Left renal pelvis (tissue), 4 donors: Measurements from ENCODE around the gene USP27X. TPM values are rescaled to one million over a fixed set of nuclear protein-coding genes. Genes with fewer than 3 reads are reported as not detected.

Experiments
- DNase-seq, 4 donors: peaks; one replicate each; pipeline ENCODE4 v3.0.0-alpha.2; 2013; ENCODE audit warnings: low read depth in 4 of 4, low spot score in 3 of 4
- polyA plus RNA-seq, 4 donors: library from polyadenylated mRNA; unstranded; fragments of 120-200 nt; gene quantifications; one replicate each; pipeline ENCODE4 v1.2.1, GENCODE V29; 2013; ENCODE audit not compliant: insufficient read length in 4 of 4

The USP27X gene
- polyA plus RNA-seq, 4 donors: 8.2 to 13.7 (median 11.5) TPM

DNA sequence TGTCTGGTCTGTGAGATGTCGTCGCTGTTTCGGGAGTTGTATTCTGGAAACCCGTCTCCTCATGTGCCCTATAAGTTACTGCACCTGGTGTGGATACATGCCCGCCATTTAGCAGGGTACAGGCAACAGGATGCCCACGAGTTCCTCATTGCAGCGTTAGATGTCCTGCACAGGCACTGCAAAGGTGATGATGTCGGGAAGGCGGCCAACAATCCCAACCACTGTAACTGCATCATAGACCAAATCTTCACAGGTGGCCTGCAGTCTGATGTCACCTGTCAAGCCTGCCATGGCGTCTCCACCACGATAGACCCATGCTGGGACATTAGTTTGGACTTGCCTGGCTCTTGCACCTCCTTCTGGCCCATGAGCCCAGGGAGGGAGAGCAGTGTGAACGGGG is 1.4 kb downstream of the USP27X start:
- DNase-seq: no peak

DNA sequence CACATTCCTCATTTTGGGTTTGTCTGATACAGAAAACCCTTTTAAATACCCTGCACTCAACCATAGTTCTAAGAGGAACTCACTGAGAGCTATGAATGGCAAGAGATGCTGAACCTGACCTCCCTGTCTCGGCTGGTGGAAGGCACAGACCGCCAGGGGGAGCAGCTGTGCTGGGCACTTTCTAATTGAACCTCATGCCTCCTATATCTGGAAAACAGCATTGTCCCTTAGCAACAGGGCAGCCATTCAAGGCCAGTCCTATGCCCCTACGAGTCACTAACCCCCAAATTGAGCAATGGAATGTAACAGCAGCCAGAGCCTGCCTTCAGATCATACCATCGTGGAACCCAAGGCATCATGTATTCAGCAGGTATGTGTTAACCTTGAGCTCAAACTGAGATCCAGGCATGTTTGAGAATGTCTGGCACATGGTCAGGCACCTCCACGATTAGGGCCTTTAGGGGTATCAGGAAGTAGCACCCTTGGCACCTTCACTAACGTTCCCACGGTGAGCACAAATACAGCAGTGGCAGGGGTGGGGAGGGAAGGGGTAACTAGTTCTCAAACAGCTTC is 5.1 kb downstream of the USP27X start:
- no peak for DNase-seq

DNA sequence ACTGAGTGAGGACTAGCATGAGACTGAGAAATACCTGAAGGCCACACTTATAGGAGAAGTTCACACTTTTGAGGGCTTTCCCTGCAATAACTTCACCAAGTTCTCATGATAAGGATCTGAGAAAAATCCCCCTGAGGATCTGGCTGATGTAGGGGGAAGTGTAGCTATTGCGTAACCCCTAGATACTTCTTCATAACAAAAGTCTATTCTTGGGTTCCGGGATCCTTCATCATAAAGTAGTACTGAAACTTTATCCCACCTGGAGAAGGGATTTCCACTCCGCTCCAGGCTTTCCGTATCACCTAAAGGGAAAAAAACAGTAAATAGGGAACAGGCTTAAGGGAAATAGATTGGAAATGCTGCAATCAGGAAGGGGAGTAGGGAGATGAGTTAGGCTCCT is 13.3 kb downstream of the USP27X start:
- no peak for DNase-seq

DNA sequence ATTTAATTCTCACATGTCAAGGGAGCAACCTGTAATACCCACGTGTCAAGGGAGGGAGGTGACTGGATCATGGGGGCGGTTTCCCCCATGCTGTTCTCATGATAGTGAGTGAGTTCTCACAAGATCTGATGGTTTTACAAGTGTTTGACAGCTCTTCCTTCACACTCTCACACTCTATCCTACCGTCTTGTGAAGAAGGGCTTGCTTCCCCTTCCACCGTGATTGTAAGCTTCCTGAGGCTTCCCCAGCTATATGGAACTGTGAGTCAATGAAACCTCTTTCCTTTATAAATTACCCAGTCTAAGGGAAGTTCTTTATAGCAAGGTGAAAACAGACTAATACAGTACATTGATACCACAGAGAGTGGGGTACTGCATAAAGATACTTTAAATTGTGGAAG is 17.7 kb downstream of the USP27X start:
- no peak for DNase-seq

DNA sequence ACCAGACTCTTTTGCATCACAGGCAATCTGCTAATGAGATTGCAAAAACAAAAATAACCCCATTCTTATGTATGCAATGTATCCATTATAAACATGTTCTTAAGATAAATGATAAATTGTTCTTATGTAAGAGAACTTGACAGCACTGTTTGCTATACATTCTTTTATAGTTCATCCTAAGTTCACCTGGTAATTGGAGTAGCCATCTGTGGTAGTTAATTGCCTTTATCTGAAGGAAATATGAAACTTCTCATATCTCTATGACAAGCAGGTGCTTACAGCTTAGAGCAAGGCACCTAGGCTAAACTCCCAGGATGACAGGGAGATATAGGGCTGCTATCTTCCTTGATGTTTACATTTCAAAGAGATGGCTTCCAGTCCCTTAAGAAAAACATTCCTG is 21.8 kb downstream of the USP27X start:
- DNase-seq: no peak

DNA sequence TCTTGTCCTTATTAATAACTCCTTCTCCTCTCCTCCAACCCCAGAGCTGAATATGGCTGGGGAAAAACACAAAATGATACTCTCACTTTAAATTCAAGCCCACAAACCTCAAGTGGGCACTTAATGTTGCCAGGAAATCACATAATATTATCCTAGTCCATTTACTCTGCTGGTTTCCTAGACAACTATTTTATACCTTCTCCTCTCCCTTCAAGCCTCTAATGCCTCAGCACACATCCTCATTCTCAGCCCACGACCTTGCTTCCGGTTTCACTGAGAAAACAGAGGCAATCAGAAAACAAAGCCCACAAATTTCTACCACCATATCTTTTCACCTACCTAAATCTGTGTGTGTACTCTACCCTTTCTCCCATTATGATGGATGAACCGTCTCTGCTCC is 31.1 kb downstream of the USP27X start:
- no peak for DNase-seq

DNA sequence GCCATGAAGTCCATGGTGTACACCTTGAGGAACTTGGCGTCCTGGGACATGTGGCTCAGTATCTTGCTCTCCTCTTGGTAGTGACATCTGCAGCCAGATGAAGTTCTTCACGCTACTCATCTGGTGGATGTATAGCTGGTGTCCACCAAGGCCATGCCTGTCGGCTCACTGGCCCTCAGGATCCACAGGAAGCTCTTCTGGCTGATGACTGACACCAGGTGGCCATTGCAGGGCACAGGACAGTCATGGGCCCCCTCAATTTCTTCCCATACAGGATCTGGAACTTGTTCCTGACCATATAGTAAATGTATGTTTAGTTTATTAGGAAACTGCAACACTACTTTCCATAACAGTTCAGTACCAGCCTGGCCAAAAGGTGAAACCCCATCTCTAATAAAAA is 32.8 kb downstream of the USP27X start:
- no peak for DNase-seq

DNA sequence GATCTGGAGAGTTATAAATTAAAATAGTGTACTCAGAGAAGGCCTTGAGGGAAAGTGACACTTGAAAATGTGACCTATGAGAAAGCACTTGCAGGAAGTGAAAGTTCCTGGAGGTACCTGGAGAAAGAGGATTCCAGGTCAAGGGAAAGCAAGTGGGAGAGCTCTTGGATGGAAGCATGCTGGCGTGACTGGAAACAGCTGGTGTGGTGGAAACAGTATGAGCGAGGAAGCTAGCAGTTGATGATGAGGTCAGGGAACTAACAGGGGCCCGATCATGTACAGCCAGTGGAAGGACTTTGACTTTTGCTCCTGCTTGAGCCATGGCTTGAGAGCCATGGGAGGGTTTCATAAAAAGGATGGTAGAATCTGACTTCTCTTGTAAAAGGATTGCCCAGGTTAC is 33.6 kb downstream of the USP27X start:
- DNase-seq: no peak

DNA sequence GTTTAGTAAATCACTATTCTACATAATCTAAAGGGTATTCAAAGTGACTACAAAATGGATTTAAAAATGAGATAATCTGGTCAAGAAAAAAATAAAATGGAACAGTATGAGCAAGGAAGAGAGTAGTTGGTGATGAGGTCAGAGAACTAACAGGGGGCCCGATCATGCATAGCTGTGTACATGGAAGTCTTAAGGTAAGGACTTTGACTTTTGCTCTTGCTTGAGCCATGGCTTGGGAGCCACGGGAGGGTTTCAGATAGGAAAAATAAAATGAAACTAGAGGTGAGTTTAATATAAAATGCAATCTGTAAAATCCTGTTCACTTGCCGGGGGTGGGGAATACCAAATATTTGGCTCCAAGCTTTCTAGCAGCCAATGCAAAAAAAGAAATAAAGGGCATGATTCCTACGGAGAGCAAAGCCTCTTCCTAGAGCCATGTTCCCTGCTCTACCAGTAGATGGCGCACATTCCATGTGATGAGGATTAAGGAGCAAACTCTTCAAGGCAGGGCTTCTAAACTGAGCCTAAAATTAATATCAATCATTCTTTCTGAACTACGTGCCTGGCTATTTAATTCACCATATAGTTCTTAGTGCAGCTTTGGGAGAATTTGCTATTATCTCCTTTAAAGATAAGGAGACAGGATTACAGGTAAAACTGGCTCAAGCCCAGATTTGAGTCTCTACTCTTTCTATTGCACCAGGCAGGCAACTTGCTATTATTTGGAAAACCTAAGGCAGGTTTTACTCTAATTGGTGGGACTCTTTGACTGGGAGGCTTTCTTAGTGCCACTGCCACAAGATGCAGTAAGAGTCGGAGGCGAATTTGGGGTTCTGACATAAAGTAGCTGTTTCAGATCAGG is 36.3 kb downstream of the USP27X start:
- DNase-seq: no peak

DNA sequence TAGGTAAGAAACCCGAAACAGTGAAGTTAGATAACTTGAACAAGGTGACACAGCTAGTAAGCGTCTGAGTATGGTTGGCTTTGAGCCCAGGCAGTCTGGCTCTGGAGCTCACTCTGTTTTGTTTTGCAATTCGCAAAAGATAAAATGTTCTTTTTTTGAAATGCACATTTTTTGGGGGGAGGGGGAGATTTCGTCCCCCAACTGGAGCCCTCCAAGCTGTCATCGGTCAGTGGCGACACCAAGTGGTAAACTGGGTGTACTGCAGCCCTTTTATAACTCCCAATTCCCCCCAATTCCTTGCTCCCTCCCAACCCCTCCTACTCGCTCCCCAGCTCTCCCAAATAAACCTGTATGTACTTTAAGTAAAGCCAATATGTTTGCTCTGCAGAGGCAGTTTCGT is 40.3 kb downstream of the USP27X start:
- DNase-seq: no peak

DNA sequence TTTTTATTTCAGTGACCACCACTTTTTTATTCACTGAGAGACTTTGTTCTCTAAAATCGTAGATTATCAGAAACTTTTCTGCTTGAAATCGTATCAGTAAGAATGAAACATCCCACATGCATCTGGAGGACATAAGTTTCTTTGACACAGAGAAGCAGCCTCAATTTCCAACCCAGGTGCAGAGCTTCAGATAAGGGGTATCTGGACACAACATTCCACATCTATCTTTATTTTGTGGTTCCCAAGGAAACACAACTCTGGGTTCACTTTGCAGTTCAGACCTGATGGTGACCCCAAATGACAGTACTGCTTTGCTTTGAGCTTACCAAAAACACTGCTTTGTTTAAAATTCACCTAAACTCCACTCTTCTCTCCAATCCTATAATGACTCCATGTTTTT is 41.8 kb downstream of the USP27X start:
- no peak for DNase-seq

DNA sequence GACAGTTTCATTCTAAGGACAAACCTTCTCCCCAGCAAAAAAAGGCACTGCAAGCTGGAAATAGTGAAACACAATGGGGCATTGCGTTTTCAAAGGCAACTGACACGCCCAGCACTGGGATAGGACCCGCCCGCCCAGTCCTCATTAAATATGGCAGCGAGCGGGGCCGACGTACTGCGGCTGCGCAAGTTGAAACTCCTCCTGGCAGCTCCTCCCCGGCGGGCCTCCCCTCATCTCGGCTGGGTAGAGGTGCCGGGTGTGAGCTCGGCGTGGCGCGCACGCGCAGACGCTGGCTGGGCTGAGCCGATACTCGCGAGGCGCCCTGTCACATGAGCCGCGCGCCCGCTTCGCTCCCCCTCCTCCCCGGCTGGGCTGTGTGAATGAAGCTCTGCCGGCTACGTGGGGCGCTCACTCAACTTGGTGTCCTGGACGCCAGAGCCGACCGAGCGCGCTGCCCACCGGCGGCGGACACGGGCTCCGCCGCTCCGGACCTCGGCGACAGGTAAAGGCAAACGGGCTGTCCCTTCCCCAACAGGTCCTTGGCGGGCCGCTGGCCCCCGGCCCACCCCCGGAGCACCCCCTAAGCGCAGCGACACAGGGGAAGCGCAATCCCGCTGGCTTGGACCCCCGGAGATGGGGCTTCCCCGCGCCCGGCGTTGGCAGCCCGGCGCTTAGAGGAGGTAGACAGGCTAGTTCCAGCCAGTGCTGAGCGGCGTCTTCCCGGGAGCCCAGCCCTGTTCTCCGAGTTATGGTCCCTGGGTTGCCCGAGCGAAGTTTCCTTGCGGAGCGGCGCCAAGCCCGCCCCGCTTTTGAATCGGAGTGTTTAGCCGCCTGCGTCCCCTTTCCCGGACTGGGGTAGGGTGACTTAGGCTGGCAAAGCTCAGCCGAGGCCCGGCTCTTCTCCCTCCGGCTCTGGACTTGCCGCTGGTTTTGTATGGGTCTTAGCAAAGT is 43.3 kb downstream of the USP27X start, which contains the start of gene CLCN5:
Gene CLCN5 (plus strand): TSS at position 306 of the 951 bp plus-strand sequence. CDS start 2,703 bp downstream, outside the sequence.
- DNase-seq: peak; percentile 82 to 88 (median 85)

DNA sequence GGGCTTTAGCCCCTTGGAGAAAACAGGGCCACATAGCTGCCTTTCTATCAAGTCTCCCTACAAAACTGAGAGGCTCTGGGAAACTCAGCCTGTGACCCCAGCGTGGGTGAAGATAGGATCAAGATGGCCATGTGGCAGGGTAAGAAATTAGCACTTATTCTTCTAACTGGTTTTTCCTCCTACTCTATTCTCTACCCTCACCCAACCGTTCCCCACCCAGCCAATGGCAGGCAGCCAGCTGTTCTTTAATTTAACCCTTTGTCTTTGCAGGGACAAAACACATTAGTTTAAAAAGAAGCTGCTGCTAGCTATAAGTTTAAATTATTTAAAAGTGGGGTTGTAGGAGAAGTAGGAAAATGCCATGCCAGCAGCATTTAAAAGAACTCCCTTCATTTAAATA is 45.9 kb downstream of the USP27X start:
- DNase-seq: no peak

DNA sequence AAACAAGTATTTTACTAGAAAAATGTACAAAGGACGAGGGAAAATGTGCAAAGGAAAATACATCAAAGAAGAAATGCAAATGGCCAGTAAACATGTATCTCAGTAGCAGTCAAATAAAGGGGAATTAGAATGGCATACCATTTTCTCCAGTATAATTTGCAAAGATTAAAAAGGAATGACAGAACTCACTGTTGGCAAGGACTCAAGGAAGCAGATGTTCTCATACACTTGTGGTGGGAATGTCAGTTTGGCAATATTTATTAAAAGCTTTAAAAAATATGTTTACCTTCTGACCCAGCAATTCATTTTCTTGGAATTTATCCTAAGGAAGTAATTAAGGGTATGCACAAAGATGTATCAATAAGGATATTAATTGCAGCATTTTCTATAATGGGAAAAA is 50.8 kb downstream of the USP27X start:
- DNase-seq: no peak

Other genes starting within 250 kb of the USP27X start
- gene PAGE1, start 183.5 kb upstream of the USP27X start, polyA plus RNA-seq: not detected
- gene PAGE4, start 50.2 kb upstream of the USP27X start, polyA plus RNA-seq: 1 to 10 TPM in 2 of 4 donors, under 1 TPM in 2; 0.43 to 1.5 (median 0.88) TPM
- 10 to 100 TPM; 46.1 to 86.8 (median 79.2) TPM for gene CLCN5, start 43.1 kb downstream of the USP27X start, polyA plus RNA-seq